Smooth muscle cell (in vitro differentiated cells): Measurements from ENCODE around the gene SPRED1. TPM values are rescaled to one million over a fixed set of nuclear protein-coding genes. Genes with fewer than 3 reads are reported as not detected.

Source experiments
- DNase-seq: peaks from one replicate; lab custom pipeline; 2025; ENCODE audit not compliant: unreplicated experiment; lab: John Stamatoyannopoulos, UW
- H2AFZ ChIP-seq: fragments of 200-600 bp; sonication (generic); 2 replicates; pipeline ENCODE4 v1.6.0; 2016; ENCODE audit warnings: antibody characterized with exemption, low read depth, mild to moderate bottlenecking
- H3F3A ChIP-seq: fragments of 200-600 bp; sonication (generic); 2 replicates; pipeline ENCODE4 v1.6.0; 2017; ENCODE audit warnings: antibody characterized with exemption, low read depth
- H3K27ac ChIP-seq: fragments of 200-600 bp; sonication (generic); 2 replicates; pipeline ENCODE4 v1.5.1; 2016; ENCODE audit warnings: low read depth, mild to moderate bottlenecking
- H3K27me3 ChIP-seq: fragments of 200-600 bp; sonication (generic); 2 replicates; pipeline ENCODE4 v1.6.1; 2016; ENCODE audit warnings: low read depth, mild to moderate bottlenecking
- H3K36me3 ChIP-seq: fragments of 200-600 bp; sonication (generic); 2 replicates; pipeline ENCODE4 v1.5.1; 2016; ENCODE audit warnings: low read depth
- H3K4me1 ChIP-seq: fragments of 200-600 bp; sonication (generic); 2 replicates; pipeline ENCODE4 v1.5.1; 2016; ENCODE audit warnings: low read depth
- H3K4me2 ChIP-seq: fragments of 200-600 bp; sonication (generic); 2 replicates; pipeline ENCODE4 v1.6.0; 2016; ENCODE audit warnings: mild to moderate bottlenecking
- H3K4me3 ChIP-seq: fragments of 200-600 bp; sonication (generic); 2 replicates; pipeline ENCODE4 v1.5.1; 2016; ENCODE audit warnings: mild to moderate bottlenecking
- H3K79me2 ChIP-seq: fragments of 200-600 bp; sonication (generic); 2 replicates; pipeline ENCODE4 v1.6.0; 2016; ENCODE audit warnings: low read depth, mild to moderate bottlenecking
- H3K9ac ChIP-seq: fragments of 200-600 bp; sonication (generic); 2 replicates; pipeline ENCODE4 v1.6.0; 2016; ENCODE audit warnings: low read depth
- H3K9me3 ChIP-seq: fragments of 200-600 bp; sonication (generic); replicated peaks from 2 replicates; pipeline ENCODE4 v1.5.1; 2016; ENCODE audit warnings: low read depth
- H4K20me1 ChIP-seq: fragments of 200-600 bp; sonication (generic); 2 replicates; pipeline ENCODE4 v1.6.0; 2016; ENCODE audit warnings: low read depth
- CTCF ChIP-seq: fragments of 200-600 bp; sonication (generic); IDR thresholded peaks from 2 replicates; pipeline ENCODE4 v1.5.1; 2017; ENCODE audit warnings: borderline replicate concordance, mild to moderate bottlenecking, antibody characterized with exemption; ENCODE audit not compliant: insufficient read depth, poor library complexity, severe bottlenecking
- WGBS: methylation state at CpG from one replicate; pipeline ENCODE4 v1.1.7; 2016; ENCODE audit warnings: low lambda C conversion rate; 5-methylcytosine and 5-hydroxymethylcytosine counted together
- polyA plus RNA-seq: library from polyadenylated mRNA; unstranded; fragments of >200 nt; fragmentation: Nextera tagmentation; extraction: Ambion mirVana; gene quantifications from 2 replicates; pipeline ENCODE4 v1.2.1, GENCODE V29; 2016
- total RNA-seq: library from RNA; depleted of rRNA; stranded (reverse); fragments of >200 nt; gene quantifications from 2 replicates; pipeline ENCODE4 v1.2.3, GENCODE V29; 2014

Gene SPRED1
- total and polyA plus RNA-seq, 2 experiments from 2014 or later = 22.2 to 53.0 TPM

DNA sequence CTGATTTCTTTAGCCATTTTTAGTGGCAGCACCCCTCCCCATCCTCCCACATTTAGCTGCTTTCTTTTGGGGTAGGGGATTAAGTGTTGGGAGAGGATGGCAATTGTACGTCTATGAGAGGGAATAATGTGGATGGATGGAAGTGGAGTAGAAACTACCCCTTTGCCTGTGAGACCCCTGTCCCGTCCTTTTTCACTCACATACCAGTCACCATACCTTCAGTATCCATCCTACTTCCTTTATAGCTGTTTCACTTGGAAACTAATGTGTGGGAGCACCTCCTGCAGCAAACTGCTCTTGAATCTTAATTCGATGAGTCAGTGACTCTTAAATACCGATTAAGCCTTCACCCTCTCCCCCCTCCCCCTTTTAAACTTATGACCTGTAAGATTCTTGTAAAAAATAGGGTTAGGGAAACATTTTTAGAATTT, 730 bp downstream of the SPRED1 start:
- Histone ChIP-seq H3K36me3 (no peaks in the 10 kb centered on the region), H3K27ac (peak overlapping the region; percentile 97), H4K20me1 (peaks cover 53% of the 10 kb centered on the region), H3F3A (peaks cover 16% of the 10 kb centered on the region), H3K79me2 (peaks cover 58% of the 10 kb centered on the region), H3K4me1 (peaks cover 49% of the 10 kb centered on the region), H3K4me3 (peak overlapping the region; percentile 88), H3K4me2 (peak overlapping the region; percentile 96), H3K9me3 (no peaks in the 10 kb centered on the region), H3K27me3 (no peaks in the 10 kb centered on the region), H3K9ac (peak overlapping the region; percentile 92), H2AFZ (no peak overlapping the region)
- no peak for DNase-seq
- TF ChIP-seq CTCF = no peak
- under 1% methylated on average over 4 of the region's 4 CpGs for WGBS

GRCh38 chr15:38254051-38254883, 1.6 kb downstream of the SPRED1 start:
- WGBS = under 1% methylated on average over 15 of the region's 15 CpGs
- Histone ChIP-seq H3K4me1 (peaks cover 56% of the 10 kb centered on the region), H3K79me2 (peaks cover 67% of the 10 kb centered on the region), H4K20me1 (peaks cover 62% of the 10 kb centered on the region), H3K36me3 (no peaks in the 10 kb centered on the region), H3K9me3 (no peaks in the 10 kb centered on the region), H2AFZ (peak overlapping the region; percentile 8), H3K27me3 (no peaks in the 10 kb centered on the region), H3F3A (peaks cover 16% of the 10 kb centered on the region), H3K4me2 (peak overlapping the region; percentile 96), H3K4me3 (peak overlapping the region; percentile 88), H3K27ac (peak overlapping the region; percentile 97), H3K9ac (peak overlapping the region; percentile 92)
- no peak for DNase-seq
- TF ChIP-seq CTCF = no peak

DNA sequence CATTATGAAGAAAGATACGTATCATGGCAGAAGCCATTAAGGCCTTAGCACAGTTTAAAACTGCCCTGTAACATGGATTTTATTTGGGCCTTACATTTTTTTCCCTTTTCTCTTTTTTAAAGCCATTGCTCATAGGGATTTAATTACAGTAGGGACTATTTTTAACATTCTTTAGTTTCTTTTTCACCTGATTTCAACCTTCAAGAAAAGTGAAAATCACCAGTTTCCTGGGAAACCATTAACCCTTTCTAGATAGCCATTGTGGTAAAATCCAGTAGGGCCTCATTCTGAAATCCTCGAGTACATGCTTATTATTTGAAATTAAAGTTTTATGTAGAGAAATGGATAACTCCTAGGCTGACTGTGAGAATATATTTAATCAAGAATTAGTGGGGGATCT, 3.1 kb downstream of the SPRED1 start:
- no peak for TF ChIP-seq CTCF
- H3K27me3 ChIP-seq = no peaks in the 10 kb centered on the region
- peak overlapping the region; percentile 88 for H3K4me3 ChIP-seq
- no peak overlapping the region for H2AFZ ChIP-seq
- peaks cover 12% of the 10 kb centered on the region for H3F3A ChIP-seq
- H3K79me2 ChIP-seq = peaks cover 81% of the 10 kb centered on the region
- DNase-seq = no peak
- H3K27ac ChIP-seq = peak overlapping the region; percentile 97
- H3K9me3 ChIP-seq = no peaks in the 10 kb centered on the region
- H3K9ac ChIP-seq = peak overlapping the region; percentile 92
- H3K36me3 ChIP-seq = no peaks in the 10 kb centered on the region
- H3K4me1 ChIP-seq = peaks cover 59% of the 10 kb centered on the region
- H3K4me2 ChIP-seq = peak overlapping the region; percentile 96
- WGBS = 39% methylated on average over 2 of the region's 2 CpGs
- peaks cover 77% of the 10 kb centered on the region for H4K20me1 ChIP-seq
